Vagina (tissue), 2 donors: Measurements from ENCODE around the gene TRIM5.

Source experiments
- POLR2A ChIP-seq, 2 donors: fragments of 450-650 bp; IDR thresholded peaks; one replicate each; pipeline ENCODE4 v1.6.1; 2017; ENCODE audit warnings: antibody characterized with exemption in 2 of 2, mild to moderate bottlenecking in 2 of 2, moderate library complexity in 2 of 2
- TF ChIP-seq, protein P1 (sequence below), 3 experiments: fragments of 450-650 bp in 2 of 3; fragments of 200-600 bp in 1 of 3; sonication (generic) in 1 of 3; IDR thresholded peaks; one replicate each; pipeline ENCODE4 v1.5.1; 2017 to 2019; ENCODE audit warnings: antibody characterized with exemption in 3 of 3, mild to moderate bottlenecking in 2 of 3, moderate library complexity in 2 of 3

DNA sequence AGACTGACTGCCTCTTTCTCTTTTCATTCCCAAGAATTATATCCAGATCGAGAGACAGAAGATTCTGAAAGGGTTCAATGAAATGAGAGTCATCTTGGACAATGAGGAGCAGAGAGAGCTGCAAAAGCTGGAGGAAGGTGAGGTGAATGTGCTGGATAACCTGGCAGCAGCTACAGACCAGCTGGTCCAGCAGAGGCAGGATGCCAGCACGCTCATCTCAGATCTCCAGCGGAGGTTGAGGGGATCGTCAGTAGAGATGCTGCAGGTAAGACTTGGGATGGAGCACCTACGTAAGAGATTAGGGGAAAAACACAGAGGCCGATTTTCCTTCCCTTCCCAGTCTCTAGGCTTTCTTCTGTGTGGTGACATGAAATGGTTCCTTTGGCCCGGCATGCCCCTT is 13.4 kb upstream of the TRIM5 start:
- no peak for TF ChIP-seq POLR2A (IDR thresholded peaks at IDR 0.05)
- TF ChIP-seq, protein P1, sequence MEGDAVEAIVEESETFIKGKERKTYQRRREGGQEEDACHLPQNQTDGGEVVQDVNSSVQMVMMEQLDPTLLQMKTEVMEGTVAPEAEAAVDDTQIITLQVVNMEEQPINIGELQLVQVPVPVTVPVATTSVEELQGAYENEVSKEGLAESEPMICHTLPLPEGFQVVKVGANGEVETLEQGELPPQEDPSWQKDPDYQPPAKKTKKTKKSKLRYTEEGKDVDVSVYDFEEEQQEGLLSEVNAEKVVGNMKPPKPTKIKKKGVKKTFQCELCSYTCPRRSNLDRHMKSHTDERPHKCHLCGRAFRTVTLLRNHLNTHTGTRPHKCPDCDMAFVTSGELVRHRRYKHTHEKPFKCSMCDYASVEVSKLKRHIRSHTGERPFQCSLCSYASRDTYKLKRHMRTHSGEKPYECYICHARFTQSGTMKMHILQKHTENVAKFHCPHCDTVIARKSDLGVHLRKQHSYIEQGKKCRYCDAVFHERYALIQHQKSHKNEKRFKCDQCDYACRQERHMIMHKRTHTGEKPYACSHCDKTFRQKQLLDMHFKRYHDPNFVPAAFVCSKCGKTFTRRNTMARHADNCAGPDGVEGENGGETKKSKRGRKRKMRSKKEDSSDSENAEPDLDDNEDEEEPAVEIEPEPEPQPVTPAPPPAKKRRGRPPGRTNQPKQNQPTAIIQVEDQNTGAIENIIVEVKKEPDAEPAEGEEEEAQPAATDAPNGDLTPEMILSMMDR (IDR thresholded peaks at IDR 0.05), result no peak
